Trophoblast cell (in vitro differentiated cells and primary cell): ENCODE measurements around the gene BCL2L11.

Source experiments
- DNase-seq, 2 donors: peaks; one replicate each; pipeline ENCODE4 v3.0.0-alpha.2; 2016
- H2AFZ ChIP-seq: 2 replicates; pipeline ENCODE4 v1.6.1; 2013; ENCODE audit warnings: low read length, moderate library complexity, mild to moderate bottlenecking; ENCODE audit not compliant: insufficient read depth, poor library complexity
- H2AK5ac ChIP-seq: 2 replicates; pipeline ENCODE4 v1.6.1; 2013; ENCODE audit warnings: mild to moderate bottlenecking, low read length
- H2BK120ac ChIP-seq: 2 replicates; pipeline ENCODE4 v1.6.1; 2013; ENCODE audit warnings: low read length, mild to moderate bottlenecking, moderate library complexity; ENCODE audit not compliant: insufficient read depth, poor library complexity
- H2BK12ac ChIP-seq: 2 replicates; pipeline ENCODE4 v1.6.1; 2013; ENCODE audit warnings: mild to moderate bottlenecking, low read length, moderate library complexity
- H2BK5ac ChIP-seq: 2 replicates; pipeline ENCODE4 v1.6.1; 2013; ENCODE audit warnings: low read length, low read depth, moderate library complexity, mild to moderate bottlenecking; ENCODE audit not compliant: poor library complexity
- H3K14ac ChIP-seq: 2 replicates; pipeline ENCODE4 v1.6.1; 2013; ENCODE audit warnings: mild to moderate bottlenecking, low read length
- H3K18ac ChIP-seq: 2 replicates; pipeline ENCODE4 v1.6.1; 2013; ENCODE audit warnings: mild to moderate bottlenecking, low read length
- H3K23ac ChIP-seq: 2 replicates; pipeline ENCODE4 v1.6.1; 2013; ENCODE audit warnings: low read length
- H3K27ac ChIP-seq: 2 replicates; pipeline ENCODE4 v1.5.1; 2013; ENCODE audit warnings: low read depth, mild to moderate bottlenecking, inconsistent platforms, low read length, moderate library complexity
- H3K27me3 ChIP-seq: 2 replicates; pipeline ENCODE4 v1.6.1; 2013; ENCODE audit warnings: inconsistent platforms, mild to moderate bottlenecking, low read length, moderate library complexity; ENCODE audit not compliant: insufficient read depth
- H3K36me3 ChIP-seq, 2 experiments: 1 replicate in 1 of 2; 2 replicates in 1 of 2; pipeline ENCODE4 v1.6.1; 2013; ENCODE audit warnings: low read length in 2 of 2, mild to moderate bottlenecking in 2 of 2, moderate library complexity in 1 of 2; ENCODE audit not compliant: insufficient read depth in 2 of 2, control insufficient read depth in 1 of 2
- H3K4ac ChIP-seq: 2 replicates; pipeline ENCODE4 v1.6.1; 2013; ENCODE audit warnings: low read depth, mild to moderate bottlenecking, low read length, moderate library complexity
- H3K4me1 ChIP-seq, 2 experiments: 1 replicate in 1 of 2; 2 replicates in 1 of 2; pipeline ENCODE4 v1.6.1; 2013; ENCODE audit warnings: low read length in 2 of 2, mild to moderate bottlenecking in 2 of 2, moderate library complexity in 1 of 2; ENCODE audit not compliant: insufficient read depth in 2 of 2, control insufficient read depth in 1 of 2
- H3K4me2 ChIP-seq: 2 replicates; pipeline ENCODE4 v1.6.1; 2013; ENCODE audit warnings: inconsistent platforms, mild to moderate bottlenecking, low read length, moderate library complexity
- H3K4me3 ChIP-seq: 2 replicates; pipeline ENCODE4 v1.5.1; 2013; ENCODE audit warnings: mild to moderate bottlenecking, low read depth, low read length, inconsistent platforms
- H3K79me1 ChIP-seq: one replicate; pipeline ENCODE4 v1.6.1; 2013; ENCODE audit warnings: low read length
- H3K79me2 ChIP-seq: 2 replicates; pipeline ENCODE4 v1.6.1; 2013; ENCODE audit warnings: low read length, mild to moderate bottlenecking; ENCODE audit not compliant: control insufficient read depth, insufficient read depth, poor library complexity
- H3K9ac ChIP-seq: 2 replicates; pipeline ENCODE4 v1.6.1; 2013; ENCODE audit warnings: mild to moderate bottlenecking, low read length
- H3K9me3 ChIP-seq: 2 replicates; pipeline ENCODE4 v1.6.1; 2013; ENCODE audit warnings: low read depth, mild to moderate bottlenecking, control low read depth, inconsistent platforms, low read length; ENCODE audit not compliant: insufficient read depth
- H4K12ac ChIP-seq: 2 replicates; pipeline ENCODE4 v1.6.1; 2013; ENCODE audit warnings: low read depth, mild to moderate bottlenecking, low read length, moderate library complexity
- H4K8ac ChIP-seq: 2 replicates; pipeline ENCODE4 v1.6.1; 2013; ENCODE audit warnings: low read depth, mild to moderate bottlenecking, low read length, moderate library complexity
- H4K91ac ChIP-seq: one replicate; pipeline ENCODE4 v1.6.1; 2013; ENCODE audit warnings: low read depth, mild to moderate bottlenecking, low read length, moderate library complexity
- WGBS: extraction: QIAGEN DNeasy Blood & Tissue Kit; methylation state at CpG from one replicate; pipeline ENCODE4 v1.1.7; 2013; ENCODE audit warnings: missing lambda C conversion rate; ENCODE audit not compliant: insufficient read length, insufficient coverage; ENCODE audit errors: extremely low coverage; 5-methylcytosine and 5-hydroxymethylcytosine counted together

Gene BCL2L11

GRCh38 chr2:111202266-111203040 lies 81.7 kb downstream of the BCL2L11 start:
- no peaks in the 10 kb centered on the region for H3K36me3 ChIP-seq
- H2BK12ac ChIP-seq, result no peak overlapping the region
- no peak overlapping the region for H3K27ac ChIP-seq
- no peak overlapping the region for H3K9ac ChIP-seq
- no CpG with 5 or more reads among the region's 2 CpGs for whole genome bisulfite sequencing
- no peaks in the 10 kb centered on the region for H3K79me2 ChIP-seq
- H4K91ac ChIP-seq, result no peak overlapping the region
- no peak overlapping the region for H4K8ac ChIP-seq
- H2AK5ac ChIP-seq, result no peak overlapping the region
- H3K18ac ChIP-seq, result no peak overlapping the region
- H2AFZ ChIP-seq, result no peak overlapping the region
- H3K14ac ChIP-seq, result no peak overlapping the region
- no peaks in the 10 kb centered on the region for H3K9me3 ChIP-seq
- H3K27me3 ChIP-seq, result no peaks in the 10 kb centered on the region
- no peak overlapping the region for H2BK5ac ChIP-seq
- H4K12ac ChIP-seq, result no peak overlapping the region
- no peak overlapping the region for H3K4me2 ChIP-seq
- H3K23ac ChIP-seq, result no peak overlapping the region
- H3K4me3 ChIP-seq, result no peak overlapping the region
- no peak for DNase-seq
- no peak overlapping the region for H3K4ac ChIP-seq
- H3K4me1 ChIP-seq, result peaks cover 0 to 2% of the 10 kb centered on the region in 2 experiments
- no peak overlapping the region for H2BK120ac ChIP-seq
- no peaks in the 10 kb centered on the region for H3K79me1 ChIP-seq

- Histone ChIP-seq H3K4me1 (peaks cover 0 to 2% of the 10 kb centered on the region in 2 experiments), H4K8ac (no peak overlapping the region), H3K79me1 (no peaks in the 10 kb centered on the region), H2BK120ac (no peak overlapping the region), H3K79me2 (no peaks in the 10 kb centered on the region), H3K9ac (no peak overlapping the region), H2AK5ac (no peak overlapping the region), H3K18ac (no peak overlapping the region), H3K14ac (no peak overlapping the region), H2BK5ac (no peak overlapping the region), H3K27me3 (no peaks in the 10 kb centered on the region), H3K4ac (no peak overlapping the region), H4K12ac (no peak overlapping the region), H3K4me3 (no peak overlapping the region), H4K91ac (no peak overlapping the region), H3K9me3 (no peaks in the 10 kb centered on the region), H3K4me2 (no peak overlapping the region), H3K23ac (no peak overlapping the region), H2AFZ (no peak overlapping the region), H3K36me3 (no peaks in the 10 kb centered on the region), H2BK12ac (no peak overlapping the region), H3K27ac (no peak overlapping the region)
- no peak for DNase-seq
- WGBS, result no CpG with 5 or more reads among the region's 2 CpGs
These were observed 84.0 kb downstream of the BCL2L11 start for GRCh38 chr2:111204706-111205105.

- H3K27ac ChIP-seq, result no peak overlapping the region
- H2BK120ac ChIP-seq, result no peak overlapping the region
- no peak overlapping the region for H3K18ac ChIP-seq
- H3K79me1 ChIP-seq, result no peaks in the 10 kb centered on the region
- H3K4ac ChIP-seq, result no peak overlapping the region
- no peak overlapping the region for H3K14ac ChIP-seq
- H2AK5ac ChIP-seq, result no peak overlapping the region
- DNase-seq, result peak; percentile 63 to 96
- no peaks in the 10 kb centered on the region for H3K27me3 ChIP-seq
- H3K9me3 ChIP-seq, result no peaks in the 10 kb centered on the region
- no peak overlapping the region for H2BK12ac ChIP-seq
- no peaks in the 10 kb centered on the region for H3K36me3 ChIP-seq
- no peak overlapping the region for H4K91ac ChIP-seq
- H4K8ac ChIP-seq, result no peak overlapping the region
- no CpG with 5 or more reads among the region's 2 CpGs for WGBS
- no peak overlapping the region for H2AFZ ChIP-seq
- no peak overlapping the region for H2BK5ac ChIP-seq
- no peak overlapping the region for H3K9ac ChIP-seq
- no peak overlapping the region for H3K4me2 ChIP-seq
- H3K4me1 ChIP-seq, result no peaks in the 10 kb centered on the region
- H3K23ac ChIP-seq, result no peak overlapping the region
- no peak overlapping the region for H3K4me3 ChIP-seq
- H3K79me2 ChIP-seq, result no peaks in the 10 kb centered on the region
- no peak overlapping the region for H4K12ac ChIP-seq
These were observed 85.1 kb downstream of the BCL2L11 start for GRCh38 chr2:111205774-111206173.

GRCh38 chr2:111207851-111208250 lies 87.1 kb downstream of the BCL2L11 start:
- Histone ChIP-seq H3K9ac (no peak overlapping the region), H3K4me2 (no peak overlapping the region), H4K12ac (no peak overlapping the region), H4K8ac (no peak overlapping the region), H3K4ac (no peak overlapping the region), H2AK5ac (no peak overlapping the region), H3K23ac (no peak overlapping the region), H3K9me3 (no peaks in the 10 kb centered on the region), H3K27me3 (no peaks in the 10 kb centered on the region), H2AFZ (no peak overlapping the region), H2BK12ac (no peak overlapping the region), H4K91ac (no peak overlapping the region), H3K4me3 (no peak overlapping the region), H3K36me3 (no peaks in the 10 kb centered on the region), H3K14ac (no peak overlapping the region), H3K4me1 (no peaks in the 10 kb centered on the region), H2BK5ac (no peak overlapping the region), H3K18ac (no peak overlapping the region), H3K79me2 (no peaks in the 10 kb centered on the region), H3K79me1 (no peaks in the 10 kb centered on the region), H2BK120ac (no peak overlapping the region), H3K27ac (no peak overlapping the region)
- no CpG with 5 or more reads among the region's 1 CpG for WGBS
- no peak for DNase-seq
